Skeletal muscle tissue (tissue), 4 donors: ENCODE measurements around the gene CYTH1. TPM values are rescaled to one million over a fixed set of nuclear protein-coding genes. Genes with fewer than 3 reads are reported as not detected.

Source experiments
- H3K27ac ChIP-seq: one replicate; pipeline ENCODE4 v1.7.0; 2013; ENCODE audit warnings: mild to moderate bottlenecking, low read depth, low read length, inconsistent platforms
- H3K27me3 ChIP-seq, 3 donors: one replicate each; pipeline ENCODE4 v1.7.0; 2013; ENCODE audit warnings: low read length in 3 of 3; ENCODE audit not compliant: control insufficient read depth in 3 of 3, insufficient read depth in 3 of 3
- H3K36me3 ChIP-seq, 3 donors: one replicate each; pipeline ENCODE4 v1.7.0; 2013; ENCODE audit warnings: low read length in 3 of 3; ENCODE audit not compliant: control insufficient read depth in 3 of 3, insufficient read depth in 3 of 3
- H3K4me1 ChIP-seq, 3 donors: one replicate each; pipeline ENCODE4 v1.7.0; 2013; ENCODE audit warnings: low read length in 3 of 3, mild to moderate bottlenecking in 3 of 3; ENCODE audit not compliant: control insufficient read depth in 3 of 3, insufficient read depth in 3 of 3
- H3K4me3 ChIP-seq, 3 donors: one replicate each; pipeline ENCODE4 v1.7.0; 2013; ENCODE audit warnings: low read length in 3 of 3
- H3K9ac ChIP-seq, 3 donors: one replicate each; pipeline ENCODE4 v1.7.0; 2013; ENCODE audit warnings: low read length in 3 of 3, mild to moderate bottlenecking in 3 of 3, moderate library complexity in 2 of 3, low read depth in 1 of 3
- H3K9me3 ChIP-seq, 3 donors: one replicate each; pipeline ENCODE4 v1.7.0; 2013; ENCODE audit warnings: low read length in 3 of 3; ENCODE audit not compliant: control insufficient read depth in 3 of 3
- total RNA-seq: library from RNA; depleted of rRNA; stranded (reverse); fragments of >200 nt; gene quantifications from one replicate; pipeline ENCODE4 v1.2.3, GENCODE V29; 2014
- donor health status: Osteomylitis.

CYTH1 gene
- total RNA-seq, 1 donor from 2014 or later, result 17.7 TPM

GRCh38 chr17:78734793-78735641, 47.1 kb downstream of the CYTH1 start:
- no peaks in the 10 kb centered on the region for H3K36me3 ChIP-seq
- H3K27me3 ChIP-seq, result no peaks in the 10 kb centered on the region
- H3K4me3 ChIP-seq, result peak overlapping the region in 2 of 3 donors; percentile 60 to 61
- H3K4me1 ChIP-seq, result peaks cover 56 to 60% (median 57%) of the 10 kb centered on the region in 3 donors
- peak overlapping the region; percentile 44 to 66 (median 64) for H3K9ac ChIP-seq
- H3K27ac ChIP-seq, result peak overlapping the region; percentile 76
- no peaks in the 10 kb centered on the region for H3K9me3 ChIP-seq

GRCh38 chr17:78732354-78732753, 49.7 kb downstream of the CYTH1 start:
- peaks cover 43 to 51% (median 45%) of the 10 kb centered on the region in 3 donors for H3K4me1 ChIP-seq
- no peaks in the 10 kb centered on the region for H3K36me3 ChIP-seq
- no peaks in the 10 kb centered on the region for H3K9me3 ChIP-seq
- no peak overlapping the region for H3K9ac ChIP-seq
- no peak overlapping the region for H3K4me3 ChIP-seq
- H3K27me3 ChIP-seq, result no peaks in the 10 kb centered on the region
- no peak overlapping the region for H3K27ac ChIP-seq

DNA sequence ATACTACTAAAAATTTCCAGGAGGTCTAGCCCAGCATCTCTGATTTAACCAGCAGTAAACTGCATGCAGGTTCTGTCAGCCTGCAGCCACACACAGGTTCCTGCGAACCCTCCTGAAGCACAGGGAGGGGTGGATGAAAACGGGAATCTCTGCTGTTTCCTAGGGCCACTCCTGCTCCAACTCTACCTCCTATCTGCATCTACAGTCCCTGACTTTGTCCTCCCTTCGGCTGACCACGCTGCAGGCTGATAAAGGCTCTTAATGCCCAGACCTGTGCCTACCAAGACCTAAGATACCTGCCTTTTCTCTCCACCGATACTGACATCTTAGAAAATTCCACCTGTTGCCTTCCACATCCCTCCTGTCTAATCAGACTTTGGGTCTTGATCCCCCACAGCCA, 50.2 kb downstream of the CYTH1 start:
- no peak overlapping the region for H3K9ac ChIP-seq
- H3K36me3 ChIP-seq, result peaks cover 0 to under 1% (median 0%) of the 10 kb centered on the region in 3 donors
- no peaks in the 10 kb centered on the region for H3K9me3 ChIP-seq
- H3K27ac ChIP-seq, result no peak overlapping the region
- peaks cover 45 to 52% (median 45%) of the 10 kb centered on the region in 3 donors for H3K4me1 ChIP-seq
- no peaks in the 10 kb centered on the region for H3K27me3 ChIP-seq
- no peak overlapping the region for H3K4me3 ChIP-seq

DNA sequence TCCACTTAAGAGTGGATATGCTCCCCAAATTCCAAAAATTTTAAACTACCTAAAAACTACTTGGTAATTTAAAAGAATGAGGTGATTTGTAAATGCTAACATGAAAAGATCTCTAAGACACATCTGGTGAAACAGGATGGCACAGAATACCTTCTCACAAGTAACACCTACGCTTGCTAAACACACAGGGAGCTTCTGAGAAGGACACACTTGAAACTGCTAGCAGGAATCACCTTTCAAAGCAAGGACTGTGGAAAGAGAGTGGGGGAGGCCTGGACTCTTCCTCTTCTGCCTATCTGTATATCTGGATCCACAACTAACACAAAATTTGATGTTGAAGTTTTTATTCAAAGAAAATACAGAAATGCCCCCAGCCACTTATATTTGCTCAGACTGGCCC, 52.4 kb downstream of the CYTH1 start:
- no peaks in the 10 kb centered on the region for H3K27me3 ChIP-seq
- no peaks in the 10 kb centered on the region for H3K9me3 ChIP-seq
- peaks cover 0 to 2% (median 0%) of the 10 kb centered on the region in 3 donors for H3K36me3 ChIP-seq
- H3K4me1 ChIP-seq, result peaks cover 38 to 58% (median 46%) of the 10 kb centered on the region in 3 donors
- H3K9ac ChIP-seq, result no peak overlapping the region
- no peak overlapping the region for H3K4me3 ChIP-seq
- no peak overlapping the region for H3K27ac ChIP-seq

GRCh38 chr17:78728495-78728894, 53.6 kb downstream of the CYTH1 start:
- Histone ChIP-seq H3K4me1 (peaks cover 44 to 61% (median 53%) of the 10 kb centered on the region in 3 donors), H3K27me3 (no peaks in the 10 kb centered on the region), H3K4me3 (no peak overlapping the region), H3K36me3 (peaks cover 0 to 2% (median 0%) of the 10 kb centered on the region in 3 donors), H3K9me3 (no peaks in the 10 kb centered on the region), H3K27ac (no peak overlapping the region), H3K9ac (no peak overlapping the region)

DNA sequence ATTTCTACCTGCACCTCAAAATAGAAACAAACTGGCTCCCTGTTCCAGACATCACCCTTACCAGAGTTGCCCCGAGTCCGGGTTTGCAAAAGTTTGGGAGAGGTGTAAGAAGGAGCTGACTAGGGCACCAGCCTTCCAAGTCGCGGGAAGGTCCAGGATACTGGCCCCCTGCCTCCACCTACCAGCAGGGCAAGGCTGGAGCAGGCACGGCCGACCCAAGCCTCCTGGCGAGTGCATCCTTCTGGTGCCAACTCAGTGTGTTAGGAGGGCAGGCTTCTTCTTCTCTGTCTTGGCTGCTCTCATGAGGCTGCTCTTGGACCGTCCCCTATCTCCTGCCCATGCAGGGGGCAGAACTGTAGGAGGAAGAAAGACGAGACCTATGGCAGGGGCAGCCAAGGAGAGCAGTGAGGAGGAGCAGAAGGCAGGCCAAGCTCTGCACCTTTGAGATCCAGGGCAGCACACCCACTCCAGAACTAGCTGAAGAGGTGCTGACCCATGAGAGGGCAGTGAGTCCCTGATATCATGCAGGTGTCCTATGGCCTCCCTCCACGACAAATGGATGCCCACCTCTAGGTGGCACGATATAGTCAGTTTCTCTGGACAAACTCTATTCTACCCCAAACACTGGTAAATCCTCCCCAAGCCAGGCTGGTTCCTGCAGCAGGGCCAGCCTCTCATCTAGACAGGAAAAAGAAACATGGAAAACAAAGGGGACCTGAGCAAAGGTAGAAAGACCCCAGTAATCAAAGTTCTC, 54.4 kb downstream of the CYTH1 start:
- H3K36me3 ChIP-seq, result peaks cover 0 to 2% (median 0%) of the 10 kb centered on the region in 3 donors
- no peak overlapping the region for H3K27ac ChIP-seq
- H3K9me3 ChIP-seq, result no peaks in the 10 kb centered on the region
- H3K4me3 ChIP-seq, result no peak overlapping the region
- peak overlapping the region in 1 of 3 donors; percentile 21 for H3K9ac ChIP-seq
- peaks cover 47 to 62% (median 55%) of the 10 kb centered on the region in 3 donors for H3K4me1 ChIP-seq
- H3K27me3 ChIP-seq, result no peaks in the 10 kb centered on the region

GRCh38 chr17:78727057-78727456, 55.0 kb downstream of the CYTH1 start:
- no peak overlapping the region for H3K27ac ChIP-seq
- no peaks in the 10 kb centered on the region for H3K9me3 ChIP-seq
- H3K4me3 ChIP-seq, result peak overlapping the region in 1 of 3 donors; percentile 36
- peaks cover 0 to 2% (median 0%) of the 10 kb centered on the region in 3 donors for H3K36me3 ChIP-seq
- H3K9ac ChIP-seq, result peak overlapping the region in 1 of 3 donors; percentile 57
- no peaks in the 10 kb centered on the region for H3K27me3 ChIP-seq
- peaks cover 53 to 64% (median 59%) of the 10 kb centered on the region in 3 donors for H3K4me1 ChIP-seq

GRCh38 chr17:78726513-78726912, 55.6 kb downstream of the CYTH1 start:
- H3K4me1 ChIP-seq, result peaks cover 54 to 67% (median 59%) of the 10 kb centered on the region in 3 donors
- peaks cover 0 to 2% (median 0%) of the 10 kb centered on the region in 3 donors for H3K36me3 ChIP-seq

GRCh38 chr17:78725448-78726021, 56.5 kb downstream of the CYTH1 start:
- Histone ChIP-seq H3K9ac (no peak overlapping the region), H3K27ac (peak overlapping the region; percentile 5), H3K27me3 (no peaks in the 10 kb centered on the region)

More at GRCh38 chr17:78726513-78726912, 55.6 kb downstream of the CYTH1 start:
- no peaks in the 10 kb centered on the region for H3K9me3 ChIP-seq
- H3K27me3 ChIP-seq, result no peaks in the 10 kb centered on the region
- H3K27ac ChIP-seq, result peak overlapping the region; percentile 17
- H3K9ac ChIP-seq, result peak overlapping the region in 1 of 3 donors; percentile 57
- H3K4me3 ChIP-seq, result peak overlapping the region in 2 of 3 donors; percentile 8 to 36

More at GRCh38 chr17:78725448-78726021, 56.5 kb downstream of the CYTH1 start:
- Histone ChIP-seq H3K4me1 (peaks cover 56 to 67% (median 65%) of the 10 kb centered on the region in 3 donors), H3K36me3 (peaks cover 0 to 2% (median 0%) of the 10 kb centered on the region in 3 donors), H3K4me3 (no peak overlapping the region), H3K9me3 (no peaks in the 10 kb centered on the region)
